ENCODE data around the gene LAMC3.
"Not testable (repeated sequence)": the region's sequence is repeated elsewhere in the genome, so short reads cannot be mapped to it uniquely, and the experiment has no call there.

Gene LAMC3

DNA sequence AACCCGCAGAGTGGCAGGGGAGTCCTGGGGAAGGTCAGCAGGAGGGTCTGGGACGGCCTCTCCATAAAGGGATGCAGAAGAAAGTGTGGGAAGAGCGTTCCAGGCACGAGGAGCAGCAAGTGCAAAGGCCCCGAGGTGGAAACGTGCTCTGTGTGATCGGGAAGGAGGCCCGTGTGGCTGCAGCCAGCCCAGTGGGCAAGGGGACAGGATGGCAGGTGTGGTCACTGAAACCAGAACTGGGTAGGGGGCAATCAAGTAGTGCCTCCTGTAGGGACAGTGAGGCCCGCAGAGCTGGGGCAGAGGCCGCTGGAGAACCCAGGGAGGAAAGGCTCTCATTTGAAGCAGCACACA lies 16.3 kb upstream of the LAMC3 start:
- ATAC-seq: no peak

- ATAC-seq: no peak
Measured at GRCh38 chr9:130993303-130994030, 15.5 kb upstream of the LAMC3 start.

DNA sequence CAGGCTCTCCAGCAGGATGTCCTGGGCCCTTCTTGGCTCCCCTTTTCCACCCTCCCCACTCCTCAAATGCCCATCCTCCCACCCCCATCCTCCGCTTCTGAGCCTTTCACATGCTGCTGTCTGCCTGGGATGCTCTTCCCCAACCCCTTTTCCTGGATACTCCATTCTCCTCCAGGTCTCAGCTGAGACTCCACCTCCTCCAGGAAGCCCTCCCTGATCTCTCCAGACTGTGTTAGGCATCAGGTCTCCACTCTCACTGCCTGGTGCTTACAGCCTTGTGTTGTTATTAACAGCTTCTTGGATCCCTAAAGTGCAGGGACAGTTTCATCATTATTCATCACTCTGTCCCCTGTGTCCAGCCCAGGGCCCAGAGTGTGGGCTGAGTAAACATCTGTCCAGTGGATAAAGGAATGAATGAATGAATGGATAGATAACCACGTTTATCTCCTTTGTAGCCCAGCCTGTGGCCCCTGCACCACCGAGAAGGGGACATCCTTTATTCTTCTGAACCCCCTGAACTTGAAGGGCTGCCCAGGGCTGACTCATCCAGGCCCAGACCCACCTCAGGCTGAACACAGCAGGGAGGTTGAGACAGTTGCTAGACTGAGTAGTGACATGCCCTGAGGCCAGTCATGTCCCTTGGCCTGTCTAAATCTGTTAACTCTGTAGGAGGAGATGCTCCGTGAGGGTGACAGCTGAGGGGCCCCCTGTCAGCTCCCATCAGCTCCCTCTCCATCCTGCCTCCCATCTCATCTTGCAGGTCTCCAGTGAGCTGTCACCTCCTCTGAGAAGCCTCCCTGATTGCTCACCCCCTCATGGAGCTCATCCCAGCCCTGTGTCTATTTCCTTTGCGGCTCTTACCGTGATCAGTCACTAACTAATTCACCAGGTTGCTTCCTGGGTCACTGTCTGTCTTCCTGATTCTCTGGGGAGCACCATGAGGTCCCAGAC lies 14.6 kb upstream of the LAMC3 start:
- ATAC-seq: no peak

- ATAC-seq: no peak
Measured at GRCh38 chr9:130995086-130996011, 13.6 kb upstream of the LAMC3 start.

DNA sequence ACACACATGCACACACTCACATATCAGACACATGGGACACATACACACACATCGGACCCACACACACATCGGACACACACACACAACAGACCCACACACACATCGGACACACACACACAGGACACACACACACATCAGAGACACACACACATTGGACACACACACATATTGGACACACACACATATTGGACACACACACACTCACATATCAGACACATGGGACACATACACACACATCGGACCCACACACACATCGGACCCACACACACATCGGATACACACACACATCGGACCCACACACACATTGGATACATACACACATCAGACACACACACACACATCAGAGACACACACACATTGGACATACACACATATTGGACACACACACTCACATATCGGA lies 12.8 kb upstream of the LAMC3 start:
- ATAC-seq: no peak

DNA sequence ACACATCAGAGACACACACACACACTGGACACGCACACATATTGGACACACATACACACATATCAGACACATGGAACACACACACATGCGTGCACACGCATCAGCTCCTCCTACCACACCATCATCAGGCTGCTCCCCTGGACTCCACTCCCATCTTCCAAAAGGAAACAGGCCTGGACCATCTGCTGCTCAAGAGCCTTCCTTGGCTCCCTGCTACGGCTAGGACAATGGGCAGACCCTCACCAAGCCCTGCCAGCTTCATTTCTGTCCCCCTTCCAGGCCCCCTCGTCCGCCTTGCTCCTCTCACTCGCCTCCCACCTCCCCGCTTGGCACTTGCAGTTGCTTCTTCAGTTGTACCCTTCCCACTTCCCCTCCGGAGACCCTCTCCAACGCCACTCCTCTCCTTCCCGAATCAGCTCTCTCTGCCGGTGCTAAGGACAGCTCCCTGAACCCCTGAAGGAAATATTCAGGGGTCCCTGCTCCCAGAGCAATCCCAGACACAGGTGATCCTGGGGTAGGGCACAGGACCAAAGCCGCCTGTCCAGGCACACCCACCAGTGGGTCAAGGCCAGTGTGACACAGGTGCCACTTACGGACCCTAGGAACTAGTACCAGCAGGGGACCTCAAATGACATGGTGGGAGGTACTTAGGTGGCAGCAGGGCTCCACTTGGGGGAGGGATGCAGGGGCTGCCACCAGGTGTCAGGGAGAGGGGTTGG lies 12.1 kb upstream of the LAMC3 start:
- ATAC-seq: no peak

DNA sequence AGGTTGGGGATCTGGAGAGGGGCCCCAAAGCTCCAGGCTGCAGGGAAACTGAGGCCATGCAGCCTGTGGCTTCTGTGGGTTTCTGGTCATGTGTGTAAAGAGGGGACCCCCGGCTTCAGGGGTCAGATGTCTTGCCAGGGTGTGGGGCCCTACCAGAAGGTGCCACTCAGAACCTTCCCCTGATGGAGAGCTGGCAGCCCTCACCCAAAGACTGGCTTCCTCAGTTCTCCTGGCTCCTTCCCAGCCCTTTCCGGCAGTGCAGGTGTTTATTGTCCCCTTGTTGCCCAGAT lies 11.6 kb upstream of the LAMC3 start:
- ATAC-seq: no peak

- peak in 1 of 2 donors; percentile 48 for ATAC-seq
Measured at GRCh38 chr9:130997925-130998596, 10.9 kb upstream of the LAMC3 start.

GRCh38 chr9:130998597-130999244 lies 10.3 kb upstream of the LAMC3 start:
- no peak for ATAC-seq

GRCh38 chr9:130999245-130999623 lies 9.7 kb upstream of the LAMC3 start:
- ATAC-seq: no peak

- not testable (repeated sequence) for ATAC-seq
Measured at GRCh38 chr9:131000526-131000925, 8.4 kb upstream of the LAMC3 start.

DNA sequence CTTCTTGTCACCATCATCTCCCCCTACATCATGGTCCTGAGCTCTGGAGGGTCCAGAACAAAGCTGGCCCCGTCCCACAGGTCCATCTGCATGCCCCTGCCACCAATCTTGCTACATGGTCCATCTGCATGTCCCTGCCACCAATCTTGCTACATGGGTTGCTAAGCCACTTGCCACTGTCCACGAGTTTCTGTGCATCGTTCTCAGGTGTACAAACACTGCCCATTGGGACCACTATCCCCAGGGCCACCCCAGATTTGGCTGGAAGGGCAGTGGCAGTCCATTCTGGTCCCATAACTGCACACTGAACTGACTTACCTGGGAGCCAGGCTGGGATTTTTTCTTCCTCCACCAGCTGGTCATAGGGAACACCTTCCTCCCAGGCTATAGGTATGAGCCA lies 8.0 kb upstream of the LAMC3 start:
- ATAC-seq: no peak

GRCh38 chr9:131001990-131002389 lies 7.0 kb upstream of the LAMC3 start:
- no peak for ATAC-seq

- ATAC-seq: no peak
Measured at GRCh38 chr9:131006601-131007000, 2.4 kb upstream of the LAMC3 start.

GRCh38 chr9:131008086-131008485 lies 888 bp upstream of the LAMC3 start:
- ATAC-seq: no peak

DNA sequence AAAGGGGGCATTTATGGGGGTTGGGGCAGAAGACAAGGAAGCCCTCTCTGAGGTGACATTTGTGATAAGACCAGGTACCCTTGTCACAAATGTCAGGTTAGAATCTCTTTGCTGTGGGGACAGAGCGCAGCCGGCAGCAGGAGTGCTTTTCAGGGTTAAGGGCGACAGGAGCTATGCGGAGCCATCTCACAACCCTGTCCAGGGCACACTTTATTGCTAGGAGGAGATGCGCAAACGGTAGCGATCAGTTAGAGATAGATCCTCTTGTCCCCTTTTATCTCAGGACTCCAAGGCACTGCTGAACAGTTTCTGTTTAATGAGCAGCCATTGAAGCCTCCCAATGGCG lies 438 bp upstream of the LAMC3 start:
- ATAC-seq: no peak

DNA sequence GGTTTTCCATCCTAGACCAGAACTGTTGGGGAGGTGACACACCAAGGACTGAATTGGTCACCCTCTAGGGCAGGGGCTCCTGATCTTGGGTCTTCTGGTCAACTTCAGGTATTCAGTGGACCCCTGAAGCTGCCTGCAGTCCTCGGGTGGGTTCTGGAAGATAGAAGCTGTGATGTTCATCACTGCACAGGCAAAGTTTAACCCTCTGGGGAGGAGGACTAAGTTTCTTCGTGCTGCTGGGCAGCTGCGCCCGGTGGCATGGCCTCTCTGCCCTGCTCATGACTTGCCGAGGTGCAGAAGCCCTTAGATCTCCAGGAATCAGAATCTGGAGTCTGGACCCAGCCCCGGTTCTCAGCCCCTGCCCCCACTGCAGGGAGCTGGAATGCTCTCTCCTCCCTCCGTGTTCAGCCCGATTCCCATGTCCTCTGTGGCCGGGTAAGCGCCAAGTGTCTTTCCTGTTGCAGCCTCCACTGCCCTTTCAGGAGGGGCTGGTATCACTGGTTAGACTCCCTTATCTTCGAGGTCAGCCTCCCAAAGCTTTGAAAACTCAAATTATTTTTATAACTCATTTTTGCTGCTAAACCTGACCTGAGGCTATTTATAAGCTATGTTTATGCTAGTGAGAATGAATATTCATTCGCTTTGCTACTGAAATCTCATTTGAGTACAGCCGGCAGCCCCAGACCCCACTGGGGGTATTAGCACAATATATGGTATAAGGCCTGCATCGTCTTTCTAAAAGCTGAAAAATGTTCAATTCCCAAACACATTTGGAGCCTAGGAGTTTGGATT lies 1.7 kb downstream of the LAMC3 start:
- ATAC-seq: no peak

DNA sequence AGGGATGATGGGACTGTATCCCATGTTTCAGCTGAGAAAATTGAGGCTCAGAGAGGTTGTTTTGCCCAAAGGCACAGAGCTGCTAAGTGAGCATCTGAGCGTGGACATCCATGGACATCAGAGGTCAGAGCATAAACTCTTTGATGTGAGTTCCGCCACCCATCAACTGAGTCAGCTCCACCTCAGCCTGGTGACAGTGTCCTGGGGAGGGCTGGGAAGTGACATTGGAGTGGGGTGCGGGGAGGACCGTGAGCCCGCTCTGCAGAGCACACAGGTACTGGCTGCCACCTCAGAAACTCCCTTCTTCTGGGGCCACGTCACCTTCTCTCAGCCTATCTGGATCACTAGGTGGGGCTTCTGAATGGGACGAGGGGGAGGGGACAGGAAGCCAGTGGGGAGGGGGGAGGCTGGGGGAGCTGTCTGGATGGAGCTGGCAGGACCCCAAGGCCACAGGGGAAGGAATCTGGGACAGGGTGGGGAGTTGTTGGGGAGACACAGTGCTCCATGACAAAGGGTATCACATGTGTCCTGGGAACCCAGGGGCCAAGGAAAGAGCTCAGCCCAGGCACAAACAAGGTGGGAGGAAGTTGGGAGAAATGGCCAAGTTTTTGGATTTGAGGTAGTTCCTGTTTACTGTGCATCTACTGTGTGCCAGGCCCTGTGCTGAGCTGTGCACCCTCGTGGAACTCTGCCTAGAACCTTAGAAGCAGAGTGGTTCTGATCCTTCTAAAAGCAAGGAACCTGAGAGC lies 2.5 kb downstream of the LAMC3 start:
- ATAC-seq: no peak

DNA sequence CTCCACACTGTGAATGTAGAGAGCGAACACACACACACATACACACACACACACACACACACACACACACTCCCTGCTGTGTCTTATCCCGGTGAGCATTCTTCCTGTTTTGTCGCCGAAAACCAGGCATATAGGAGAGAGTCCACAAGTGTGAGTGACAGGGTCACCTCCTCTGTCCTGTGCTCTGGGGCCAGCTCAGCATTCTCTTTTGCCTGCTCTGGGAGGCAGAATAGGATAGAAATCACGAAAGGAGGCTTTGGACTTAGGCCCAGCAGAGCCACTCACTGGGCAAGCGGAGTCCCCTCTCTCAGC lies 3.0 kb downstream of the LAMC3 start:
- ATAC-seq: no peak

- ATAC-seq: no peak
Measured at GRCh38 chr9:131012396-131012917, 3.5 kb downstream of the LAMC3 start.

All from activated CD4-positive, CD25-positive, alpha-beta regulatory T cell treated with anti-CD3 and anti-CD28 coated beads, Interleukin-2, amount 50 U/mL, for 24 hours (primary cell).